Vagina (tissue), 2 donors: Measurements from ENCODE around the gene TMEM269.

Experiments used
- POLR2A ChIP-seq, 2 donors: fragments of 450-650 bp; IDR thresholded peaks; one replicate each; pipeline ENCODE4 v1.6.1; 2017; ENCODE audit warnings: antibody characterized with exemption in 2 of 2, mild to moderate bottlenecking in 2 of 2, moderate library complexity in 2 of 2
- TF ChIP-seq, protein P1 (sequence below), 3 experiments: fragments of 450-650 bp in 2 of 3; fragments of 200-600 bp in 1 of 3; sonication (generic) in 1 of 3; IDR thresholded peaks; one replicate each; pipeline ENCODE4 v1.5.1; 2017 to 2019; ENCODE audit warnings: antibody characterized with exemption in 3 of 3, mild to moderate bottlenecking in 2 of 3, moderate library complexity in 2 of 3

DNA sequence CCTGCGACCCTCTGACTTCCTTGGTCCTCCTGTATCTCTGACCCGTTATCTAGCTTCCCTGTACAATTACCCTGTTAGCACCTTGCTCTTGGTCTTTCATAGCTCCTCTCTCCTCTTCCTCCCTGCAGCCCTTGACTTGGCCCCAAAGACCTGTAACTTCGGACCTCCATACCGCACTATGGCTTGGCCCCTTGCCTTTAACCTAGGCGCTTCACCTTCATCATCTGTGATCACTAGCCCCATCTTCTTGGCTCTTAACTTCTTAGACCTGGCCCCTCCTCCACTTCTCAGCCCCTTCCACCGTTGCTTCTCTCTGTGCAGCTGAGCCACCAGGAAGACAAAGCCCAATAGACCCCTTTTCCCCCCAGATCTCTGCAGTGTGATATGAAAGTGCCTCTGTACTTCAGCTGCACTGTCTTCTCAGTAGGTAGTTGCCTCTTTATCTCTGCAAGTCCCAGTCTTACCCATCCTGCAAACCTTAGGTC is 62.4 kb downstream of the TMEM269 start:
- TF ChIP-seq, protein P1, sequence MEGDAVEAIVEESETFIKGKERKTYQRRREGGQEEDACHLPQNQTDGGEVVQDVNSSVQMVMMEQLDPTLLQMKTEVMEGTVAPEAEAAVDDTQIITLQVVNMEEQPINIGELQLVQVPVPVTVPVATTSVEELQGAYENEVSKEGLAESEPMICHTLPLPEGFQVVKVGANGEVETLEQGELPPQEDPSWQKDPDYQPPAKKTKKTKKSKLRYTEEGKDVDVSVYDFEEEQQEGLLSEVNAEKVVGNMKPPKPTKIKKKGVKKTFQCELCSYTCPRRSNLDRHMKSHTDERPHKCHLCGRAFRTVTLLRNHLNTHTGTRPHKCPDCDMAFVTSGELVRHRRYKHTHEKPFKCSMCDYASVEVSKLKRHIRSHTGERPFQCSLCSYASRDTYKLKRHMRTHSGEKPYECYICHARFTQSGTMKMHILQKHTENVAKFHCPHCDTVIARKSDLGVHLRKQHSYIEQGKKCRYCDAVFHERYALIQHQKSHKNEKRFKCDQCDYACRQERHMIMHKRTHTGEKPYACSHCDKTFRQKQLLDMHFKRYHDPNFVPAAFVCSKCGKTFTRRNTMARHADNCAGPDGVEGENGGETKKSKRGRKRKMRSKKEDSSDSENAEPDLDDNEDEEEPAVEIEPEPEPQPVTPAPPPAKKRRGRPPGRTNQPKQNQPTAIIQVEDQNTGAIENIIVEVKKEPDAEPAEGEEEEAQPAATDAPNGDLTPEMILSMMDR (IDR thresholded peaks at IDR 0.05): no peak
- no peak for TF ChIP-seq POLR2A (IDR thresholded peaks at IDR 0.05)
